SK-N-SH treated with all-trans-retinoic acid at 6 μM for 48 hours (cell line): ENCODE data around the gene COL19A1.
"Not testable (repeated sequence)": the region's sequence is repeated elsewhere in the genome, so short reads cannot be mapped to it uniquely, and the experiment has no call there.

Source experiments
- ATAC-seq: fragments of 200-7000 bp; cut with Tn5 transposase; 3 replicates; pipeline ENCODE4 v1.9.1; 2020; ENCODE audit warnings: mild to moderate bottlenecking, moderate library complexity
- ARNTL ChIP-seq: fragments of 450-650 bp; formaldehyde crosslinking; IDR thresholded peaks from 2 replicates; pipeline ENCODE4 v1.5.0; 2020; ENCODE audit warnings: low read depth, mild to moderate bottlenecking, moderate library complexity, borderline replicate concordance
- BACH2 ChIP-seq: fragments of 250-450 bp; sonication (Bioruptor Pico); IDR thresholded peaks from 2 replicates; pipeline ENCODE4 v1.9.0; 2021; ENCODE audit warnings: mild to moderate bottlenecking, borderline replicate concordance
- CSDC2 ChIP-seq: fragments of 250-450 bp; sonication (Bioruptor Pico); IDR thresholded peaks from 2 replicates; pipeline ENCODE4 v1.5.0; 2020; ENCODE audit warnings: mild to moderate bottlenecking, moderate library complexity
- ESRRG ChIP-seq: fragments of 250-450 bp; sonication (Bioruptor Pico); IDR thresholded peaks from 2 replicates; pipeline ENCODE4 v1.6.1; 2021; ENCODE audit warnings: mild to moderate bottlenecking
- GLIS3 ChIP-seq: fragments of 250-450 bp; sonication (Bioruptor Pico); IDR thresholded peaks from 2 replicates; pipeline ENCODE4 v1.5.0; 2020; ENCODE audit warnings: mild to moderate bottlenecking, moderate library complexity
- ISL1 ChIP-seq: fragments of 250-450 bp; sonication (Bioruptor Pico); IDR thresholded peaks from 2 replicates; pipeline ENCODE4 v2.1.2; 2022; ENCODE audit warnings: mild to moderate bottlenecking, moderate library complexity
- OSR1 ChIP-seq: fragments of 250-450 bp; sonication (Bioruptor Pico); IDR thresholded peaks from 2 replicates; pipeline ENCODE4 v1.8.0; 2022; ENCODE audit warnings: moderate library complexity, mild to moderate bottlenecking, inconsistent platforms
- PPARA ChIP-seq: fragments of 250-450 bp; sonication (Bioruptor Pico); IDR thresholded peaks from 2 replicates; pipeline ENCODE4 v1.5.0; 2020; ENCODE audit warnings: mild to moderate bottlenecking, borderline replicate concordance
- RARB ChIP-seq: fragments of 250-450 bp; sonication (Bioruptor Pico); IDR thresholded peaks from 2 replicates; pipeline ENCODE4 v1.8.0; 2021; ENCODE audit warnings: mild to moderate bottlenecking, moderate library complexity
- SNAI2 ChIP-seq: fragments of 250-450 bp; sonication (Bioruptor Pico); IDR thresholded peaks from 2 replicates; pipeline ENCODE4 v1.5.0; 2020; ENCODE audit warnings: mild to moderate bottlenecking, moderate library complexity
- TCF4 ChIP-seq: fragments of 250-450 bp; sonication (Bioruptor Pico); IDR thresholded peaks from 2 replicates; pipeline ENCODE4 v1.8.0; 2021; ENCODE audit warnings: mild to moderate bottlenecking, moderate library complexity, borderline replicate concordance
- TOX ChIP-seq: fragments of 250-450 bp; sonication (Bioruptor Pico); IDR thresholded peaks from 2 replicates; pipeline ENCODE4 v1.8.0; 2021; ENCODE audit warnings: mild to moderate bottlenecking, moderate library complexity, borderline replicate concordance
- ZC3H10 ChIP-seq: fragments of 250-450 bp; sonication (Bioruptor Pico); IDR thresholded peaks from 2 replicates; pipeline ENCODE4 v1.5.1; 2021; ENCODE audit warnings: mild to moderate bottlenecking, moderate library complexity
- ZFP3 ChIP-seq: fragments of 250-450 bp; sonication (Bioruptor Pico); IDR thresholded peaks from 2 replicates; pipeline ENCODE4 v1.5.0; 2020; ENCODE audit warnings: mild to moderate bottlenecking, moderate library complexity
- ZFP30 ChIP-seq: fragments of 450-650 bp; formaldehyde crosslinking; IDR thresholded peaks from 2 replicates; pipeline ENCODE4 v1.5.0; 2022; ENCODE audit warnings: mild to moderate bottlenecking, moderate library complexity
- ZNF565 ChIP-seq: fragments of 450-650 bp; formaldehyde crosslinking; conservative IDR thresholded peaks from 2 replicates; pipeline ENCODE4 v1.5.0; 2020; ENCODE audit warnings: low read depth, mild to moderate bottlenecking, moderate library complexity
- ZNF70 ChIP-seq: fragments of 450-650 bp; formaldehyde crosslinking; IDR thresholded peaks from 2 replicates; pipeline ENCODE4 v1.5.0; 2020; ENCODE audit warnings: mild to moderate bottlenecking, moderate library complexity
- TF ChIP-seq, protein P1 (sequence below): fragments of 250-450 bp; sonication (Bioruptor Pico); IDR thresholded peaks from 2 replicates; pipeline ENCODE4 v1.5.1; 2021; ENCODE audit warnings: mild to moderate bottlenecking, moderate library complexity
- TF ChIP-seq, protein P2 (sequence below): fragments of 250-450 bp; sonication (Bioruptor Pico); IDR thresholded peaks from 2 replicates; pipeline ENCODE4 v1.5.1; 2020; ENCODE audit warnings: low read depth, mild to moderate bottlenecking, moderate library complexity
- TF ChIP-seq, protein P3 (sequence below): fragments of 250-450 bp; sonication (Bioruptor Pico); IDR thresholded peaks from 2 replicates; pipeline ENCODE4 v1.8.0; 2020; ENCODE audit warnings: mild to moderate bottlenecking, moderate library complexity, borderline replicate concordance

COL19A1 gene

DNA sequence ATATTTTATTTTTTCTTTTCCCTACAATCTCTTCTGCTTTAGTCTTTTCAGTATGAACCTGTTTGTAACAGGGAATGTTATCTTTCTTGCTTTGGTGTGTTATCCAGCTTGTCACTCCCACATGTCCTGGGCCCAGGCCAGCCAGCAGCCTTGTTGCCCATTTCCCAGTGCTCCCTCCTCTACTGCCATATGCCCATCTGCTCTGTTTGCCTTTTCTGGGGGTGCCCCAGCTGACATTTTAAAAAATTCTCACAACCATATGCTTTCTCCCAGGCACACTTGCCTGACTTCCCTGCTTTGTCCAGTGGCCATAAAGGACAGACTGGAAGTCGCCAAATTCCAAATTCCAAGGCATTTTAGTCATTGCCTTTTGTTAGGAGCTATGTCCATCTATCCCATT, 45.9 kb upstream of the COL19A1 start:
- TF ChIP-seq, protein P1, sequence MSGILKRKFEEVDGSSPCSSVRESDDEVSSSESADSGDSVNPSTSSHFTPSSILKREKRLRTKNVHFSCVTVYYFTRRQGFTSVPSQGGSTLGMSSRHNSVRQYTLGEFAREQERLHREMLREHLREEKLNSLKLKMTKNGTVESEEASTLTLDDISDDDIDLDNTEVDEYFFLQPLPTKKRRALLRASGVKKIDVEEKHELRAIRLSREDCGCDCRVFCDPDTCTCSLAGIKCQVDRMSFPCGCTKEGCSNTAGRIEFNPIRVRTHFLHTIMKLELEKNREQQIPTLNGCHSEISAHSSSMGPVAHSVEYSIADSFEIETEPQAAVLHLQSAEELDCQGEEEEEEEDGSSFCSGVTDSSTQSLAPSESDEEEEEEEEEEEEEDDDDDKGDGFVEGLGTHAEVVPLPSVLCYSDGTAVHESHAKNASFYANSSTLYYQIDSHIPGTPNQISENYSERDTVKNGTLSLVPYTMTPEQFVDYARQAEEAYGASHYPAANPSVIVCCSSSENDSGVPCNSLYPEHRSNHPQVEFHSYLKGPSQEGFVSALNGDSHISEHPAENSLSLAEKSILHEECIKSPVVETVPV (CRISPR knock-in tag) = no peak
- TF ChIP-seq ZFP3 (CRISPR knock-in tag) (no peak), SNAI2 (CRISPR knock-in tag) (no peak), ZFP30 (CRISPR knock-in tag) (no peak), ZNF70 (CRISPR knock-in tag) (no peak), TOX (CRISPR knock-in tag) (no peak), TCF4 (CRISPR knock-in tag) (no peak), ESRRG (CRISPR knock-in tag) (no peak), RARB (no peak), CSDC2 (CRISPR knock-in tag) (no peak), ZC3H10 (CRISPR knock-in tag) (no peak), GLIS3 (CRISPR knock-in tag) (no peak), BACH2 (no peak), PPARA (no peak)
- TF ChIP-seq, protein P2, sequence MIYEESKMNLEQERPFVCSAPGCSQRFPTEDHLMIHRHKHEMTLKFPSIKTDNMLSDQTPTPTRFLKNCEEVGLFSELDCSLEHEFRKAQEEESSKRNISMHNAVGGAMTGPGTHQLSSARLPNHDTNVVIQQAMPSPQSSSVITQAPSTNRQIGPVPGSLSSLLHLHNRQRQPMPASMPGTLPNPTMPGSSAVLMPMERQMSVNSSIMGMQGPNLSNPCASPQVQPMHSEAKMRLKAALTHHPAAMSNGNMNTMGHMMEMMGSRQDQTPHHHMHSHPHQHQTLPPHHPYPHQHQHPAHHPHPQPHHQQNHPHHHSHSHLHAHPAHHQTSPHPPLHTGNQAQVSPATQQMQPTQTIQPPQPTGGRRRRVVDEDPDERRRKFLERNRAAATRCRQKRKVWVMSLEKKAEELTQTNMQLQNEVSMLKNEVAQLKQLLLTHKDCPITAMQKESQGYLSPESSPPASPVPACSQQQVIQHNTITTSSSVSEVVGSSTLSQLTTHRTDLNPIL (CRISPR knock-in tag) = no peak
- TF ChIP-seq, protein P3, sequence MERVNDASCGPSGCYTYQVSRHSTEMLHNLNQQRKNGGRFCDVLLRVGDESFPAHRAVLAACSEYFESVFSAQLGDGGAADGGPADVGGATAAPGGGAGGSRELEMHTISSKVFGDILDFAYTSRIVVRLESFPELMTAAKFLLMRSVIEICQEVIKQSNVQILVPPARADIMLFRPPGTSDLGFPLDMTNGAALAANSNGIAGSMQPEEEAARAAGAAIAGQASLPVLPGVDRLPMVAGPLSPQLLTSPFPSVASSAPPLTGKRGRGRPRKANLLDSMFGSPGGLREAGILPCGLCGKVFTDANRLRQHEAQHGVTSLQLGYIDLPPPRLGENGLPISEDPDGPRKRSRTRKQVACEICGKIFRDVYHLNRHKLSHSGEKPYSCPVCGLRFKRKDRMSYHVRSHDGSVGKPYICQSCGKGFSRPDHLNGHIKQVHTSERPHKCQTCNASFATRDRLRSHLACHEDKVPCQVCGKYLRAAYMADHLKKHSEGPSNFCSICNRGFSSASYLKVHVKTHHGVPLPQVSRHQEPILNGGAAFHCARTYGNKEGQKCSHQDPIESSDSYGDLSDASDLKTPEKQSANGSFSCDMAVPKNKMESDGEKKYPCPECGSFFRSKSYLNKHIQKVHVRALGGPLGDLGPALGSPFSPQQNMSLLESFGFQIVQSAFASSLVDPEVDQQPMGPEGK (CRISPR knock-in tag) = no peak
- TF ChIP-seq, all 23 proteins: peak for 0
- ATAC-seq = no peak

DNA sequence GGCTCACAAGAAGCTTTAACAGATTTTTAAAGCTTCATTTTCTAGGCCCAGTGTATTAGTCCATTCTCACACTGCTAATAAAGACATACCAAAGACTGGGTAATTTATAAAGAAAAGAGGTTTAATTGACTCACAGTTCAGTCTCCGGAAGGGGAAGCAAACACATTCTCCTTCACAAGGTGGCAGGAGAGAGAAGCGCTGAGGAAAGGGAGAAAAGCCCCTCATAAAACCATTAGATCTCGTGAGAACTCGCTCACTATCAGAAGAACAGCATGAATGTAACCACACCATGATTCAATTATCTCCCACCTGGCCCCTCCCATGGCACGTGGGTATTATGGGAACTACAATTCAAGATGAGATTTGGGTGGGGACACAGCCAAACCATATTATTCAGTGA, 42.0 kb upstream of the COL19A1 start:
- ATAC-seq = not testable (repeated sequence)

DNA sequence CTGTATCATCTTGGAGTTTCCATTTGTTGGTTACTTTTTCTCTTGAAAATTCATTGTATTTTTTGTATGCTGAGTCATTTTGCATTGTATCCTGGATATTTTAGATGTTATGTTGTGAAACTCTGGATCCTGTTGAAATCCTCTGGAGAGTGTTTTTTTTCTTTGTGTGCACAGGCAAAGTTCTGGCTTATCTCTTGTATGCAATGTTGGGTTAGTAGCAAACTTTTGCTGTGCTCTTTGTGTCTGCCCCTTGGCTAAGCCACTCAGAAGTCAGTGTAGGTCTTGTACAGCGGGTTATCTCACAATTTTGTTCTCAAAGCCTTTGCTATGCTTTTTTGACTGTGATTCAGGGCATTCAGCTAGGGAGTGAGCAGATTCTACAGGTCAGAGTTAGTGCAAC, 40.5 kb upstream of the COL19A1 start:
- ATAC-seq = no peak
- TF ChIP-seq ZFP30 (CRISPR knock-in tag) (no peak), ZNF565 (CRISPR knock-in tag) (no peak), ISL1 (CRISPR knock-in tag) (no peak), ARNTL (CRISPR knock-in tag) (no peak), ZFP3 (CRISPR knock-in tag) (no peak), CSDC2 (CRISPR knock-in tag) (no peak), ESRRG (CRISPR knock-in tag) (no peak), SNAI2 (CRISPR knock-in tag) (no peak), ZC3H10 (CRISPR knock-in tag) (no peak), RARB (no peak), PPARA (no peak), BACH2 (no peak), GLIS3 (CRISPR knock-in tag) (no peak), ZNF70 (CRISPR knock-in tag) (no peak), OSR1 (no peak)
- TF ChIP-seq, protein P3 (CRISPR knock-in tag) = no peak
- TF ChIP-seq, protein P1 (CRISPR knock-in tag) = no peak
- TF ChIP-seq, protein P2 (CRISPR knock-in tag) = no peak
